ENCODE results near the gene INVS. TPM values are rescaled to one million over a fixed set of nuclear protein-coding genes. Genes with fewer than 3 reads are reported as not detected.

The INVS gene
- total RNA-seq, 4 donors from 2014 or later = 21.0 to 47.8 (median 31.6) TPM

GRCh38 chr9:100211476-100211875, 112.4 kb downstream of the INVS start:
- Histone ChIP-seq H3K27ac (no peak overlapping the region), H3K4me1 (no peaks in the 10 kb centered on the region), H3K27me3 (no peaks in the 10 kb centered on the region), H3K9me3 (no peaks in the 10 kb centered on the region), H3K36me3 (no peaks in the 10 kb centered on the region), H3K4me3 (no peak overlapping the region)
- no peak for DNase-seq
- intact Hi-C loops (cut with DNase I; ENCODE audit: low total_unique reads) = no loop called here
- TF ChIP-seq EP300 (IDR thresholded peaks at IDR 0.05; ENCODE audit: low read depth) = no peak
- no peak for TF ChIP-seq CTCF (IDR thresholded peaks at IDR 0.05)
- TF ChIP-seq POLR2AphosphoS5 (IDR thresholded peaks at IDR 0.05) = no peak
- no peak for TF ChIP-seq POLR2A (IDR thresholded peaks at IDR 0.05)
- in situ Hi-C loops (cut with MboI; ENCODE audit: low pct_ligation_motif_present in 1 of 4, low pct_unique_long_range_greater_than_20kb in 1 of 4, low sequenced_read_pairs in 3 of 4) = loop anchor here in 3 of 4 donors (25.0 kb wide), 1 partner anchor 174 kb away; no protein-coding TSS in a partner anchor
- WGBS, 2 donors (ENCODE audit: low coverage in 1 of 2) = 78 to 87% methylated on average over 1 of the region's 1 CpG

- Histone ChIP-seq H3K36me3 (no peaks in the 10 kb centered on the region), H3K4me1 (no peaks in the 10 kb centered on the region), H3K4me3 (no peak overlapping the region), H3K27me3 (no peaks in the 10 kb centered on the region), H3K9me3 (no peaks in the 10 kb centered on the region), H3K27ac (no peak overlapping the region)
- DNase-seq = no peak
- WGBS, 2 donors (ENCODE audit: low coverage in 1 of 2) = 77 to 81% methylated on average over 5 of the region's 5 CpGs
- intact Hi-C loops (cut with DNase I; ENCODE audit: low total_unique reads) = no loop called here
- in situ Hi-C loops (cut with MboI; ENCODE audit: low pct_ligation_motif_present in 1 of 4, low pct_unique_long_range_greater_than_20kb in 1 of 4, low sequenced_read_pairs in 3 of 4) = loop anchor here in 3 of 4 donors (25.0 kb wide), 1 partner anchor 177 kb away; no protein-coding TSS in a partner anchor
- TF ChIP-seq POLR2A (IDR thresholded peaks at IDR 0.05) (no peak), CTCF (IDR thresholded peaks at IDR 0.05) (no peak), EP300 (IDR thresholded peaks at IDR 0.05; ENCODE audit: low read depth) (no peak), POLR2AphosphoS5 (IDR thresholded peaks at IDR 0.05) (no peak)
Observed at GRCh38 chr9:100213730-100214477, 114.9 kb downstream of the INVS start.

GRCh38 chr9:100216178-100216787, 117.2 kb downstream of the INVS start:
- intact Hi-C loops (cut with DNase I; ENCODE audit: low total_unique reads) (no loop called here), in situ Hi-C loops (cut with MboI; ENCODE audit: low pct_ligation_motif_present in 1 of 4, low pct_unique_long_range_greater_than_20kb in 1 of 4, low sequenced_read_pairs in 3 of 4) (loop anchor here in 3 of 4 donors (25.0 kb wide), 1 partner anchor 179 kb away; no protein-coding TSS in a partner anchor)
- WGBS, 2 donors (ENCODE audit: low coverage in 1 of 2) = 72 to 100% methylated on average over 1 to 4 of the region's 4 CpGs
- H3K36me3 ChIP-seq = no peaks in the 10 kb centered on the region
- DNase-seq = peak; percentile 61
- no peaks in the 10 kb centered on the region for H3K27me3 ChIP-seq
- no peak overlapping the region for H3K27ac ChIP-seq
- TF ChIP-seq POLR2A (IDR thresholded peaks at IDR 0.05) (no peak), EP300 (IDR thresholded peaks at IDR 0.05; ENCODE audit: low read depth) (no peak), CTCF (IDR thresholded peaks at IDR 0.05) (peak; percentile 45 to 66 (median 55)), POLR2AphosphoS5 (IDR thresholded peaks at IDR 0.05) (no peak)
- no peak overlapping the region for H3K4me3 ChIP-seq
- H3K4me1 ChIP-seq = no peaks in the 10 kb centered on the region
- no peaks in the 10 kb centered on the region for H3K9me3 ChIP-seq

- Histone ChIP-seq H3K4me3 (no peak overlapping the region), H3K4me1 (no peaks in the 10 kb centered on the region), H3K9me3 (no peaks in the 10 kb centered on the region), H3K27me3 (no peaks in the 10 kb centered on the region), H3K27ac (no peak overlapping the region), H3K36me3 (no peaks in the 10 kb centered on the region)
- DNase-seq = no peak
- in situ Hi-C loops (cut with MboI; ENCODE audit: low pct_ligation_motif_present in 1 of 4, low pct_unique_long_range_greater_than_20kb in 1 of 4, low sequenced_read_pairs in 3 of 4) (loop anchor here in 3 of 4 donors (25.0 kb wide), 1 partner anchor 180 kb away; no protein-coding TSS in a partner anchor), intact Hi-C loops (cut with DNase I; ENCODE audit: low total_unique reads) (no loop called here)
- no peak for TF ChIP-seq CTCF (IDR thresholded peaks at IDR 0.05)
- 86 to 97% methylated on average over 1 to 2 of the region's 2 CpGs for WGBS, 2 donors (ENCODE audit: low coverage in 1 of 2)
Observed at GRCh38 chr9:100217536-100217935, 118.5 kb downstream of the INVS start.
